H7 (cell line): ENCODE data around the gene PPP1R10. TPM values are rescaled to one million over a fixed set of nuclear protein-coding genes. Genes with fewer than 3 reads are reported as not detected.

Experiments
- DNase-seq: peaks from one replicate; pipeline ENCODE4 v3.0.0; 2012
- H3K27me3 ChIP-seq: 2 replicates; pipeline ENCODE4 v1.6.0; 2011; ENCODE audit warnings: mild to moderate bottlenecking, low read length; ENCODE audit not compliant: control insufficient read depth, insufficient read depth
- H3K36me3 ChIP-seq: replicated peaks from 2 replicates; pipeline ENCODE4 v1.5.1; 2011; ENCODE audit warnings: low read length; ENCODE audit not compliant: control insufficient read depth, insufficient read depth
- H3K4me3 ChIP-seq: 2 replicates; pipeline ENCODE4 v1.5.1; 2011; ENCODE audit warnings: low read depth, mild to moderate bottlenecking, control low read depth, low read length, moderate library complexity; ENCODE audit not compliant: insufficient read depth
- total RNA-seq: library from RNA; depleted of rRNA; stranded (reverse); fragments of >200 nt; shearing (Covaris generic); gene quantifications from 2 replicates; pipeline ENCODE4 v1.2.3, GENCODE V29; 2014

Gene PPP1R10
- total RNA-seq, 1 experiment from 2014 or later: 47.3 TPM

GRCh38 chr6:30592287-30592686 is 24.8 kb downstream of the PPP1R10 start:
- Histone ChIP-seq H3K4me3 (no peak overlapping the region), H3K27me3 (no peaks in the 10 kb centered on the region), H3K36me3 (peaks cover 29% of the 10 kb centered on the region)
- DNase-seq: no peak

DNA sequence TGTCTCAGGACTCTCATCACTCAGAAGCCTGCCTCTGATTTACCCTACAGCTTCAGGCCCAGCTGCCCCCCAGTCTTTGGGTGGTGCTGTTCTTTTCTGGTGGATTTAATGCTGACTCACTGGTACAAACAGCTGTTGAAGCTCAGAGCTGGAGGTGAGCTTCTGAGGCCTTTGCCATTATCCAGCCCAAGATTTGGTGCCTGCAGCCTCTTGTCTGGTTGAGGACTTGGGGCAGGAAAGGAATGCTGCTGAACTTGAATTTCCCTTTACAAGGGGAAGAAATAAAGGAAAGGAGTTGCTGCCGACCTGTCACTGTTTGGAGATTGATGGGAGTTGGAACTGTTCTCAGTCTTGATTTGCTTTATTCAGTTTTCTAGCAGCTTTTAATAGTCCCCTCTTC is 26.0 kb downstream of the PPP1R10 start:
- H3K4me3 ChIP-seq: no peak overlapping the region
- H3K36me3 ChIP-seq: peaks cover 40% of the 10 kb centered on the region

DNA sequence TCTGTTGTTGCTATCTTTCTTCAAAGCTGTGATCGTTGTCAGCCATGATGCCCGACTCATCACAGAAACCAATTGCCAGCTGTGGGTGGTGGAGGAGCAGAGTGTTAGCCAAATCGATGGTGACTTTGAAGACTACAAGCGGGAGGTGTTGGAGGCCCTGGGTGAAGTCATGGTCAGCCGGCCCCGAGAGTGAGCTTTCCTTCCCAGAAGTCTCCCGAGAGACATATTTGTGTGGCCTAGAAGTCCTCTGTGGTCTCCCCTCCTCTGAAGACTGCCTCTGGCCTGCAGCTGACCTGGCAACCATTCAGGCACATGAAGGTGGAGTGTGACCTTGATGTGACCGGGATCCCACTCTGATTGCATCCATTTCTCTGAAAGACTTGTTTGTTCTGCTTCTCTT is 26.5 kb downstream of the PPP1R10 start:
- no peak overlapping the region for H3K4me3 ChIP-seq
- DNase-seq: peak; percentile 7
- no peaks in the 10 kb centered on the region for H3K27me3 ChIP-seq
- H3K36me3 ChIP-seq: peaks cover 45% of the 10 kb centered on the region

More for the DNA sequence above, 26.0 kb downstream of the PPP1R10 start:
- H3K27me3 ChIP-seq: no peaks in the 10 kb centered on the region
- DNase-seq: no peak

DNA sequence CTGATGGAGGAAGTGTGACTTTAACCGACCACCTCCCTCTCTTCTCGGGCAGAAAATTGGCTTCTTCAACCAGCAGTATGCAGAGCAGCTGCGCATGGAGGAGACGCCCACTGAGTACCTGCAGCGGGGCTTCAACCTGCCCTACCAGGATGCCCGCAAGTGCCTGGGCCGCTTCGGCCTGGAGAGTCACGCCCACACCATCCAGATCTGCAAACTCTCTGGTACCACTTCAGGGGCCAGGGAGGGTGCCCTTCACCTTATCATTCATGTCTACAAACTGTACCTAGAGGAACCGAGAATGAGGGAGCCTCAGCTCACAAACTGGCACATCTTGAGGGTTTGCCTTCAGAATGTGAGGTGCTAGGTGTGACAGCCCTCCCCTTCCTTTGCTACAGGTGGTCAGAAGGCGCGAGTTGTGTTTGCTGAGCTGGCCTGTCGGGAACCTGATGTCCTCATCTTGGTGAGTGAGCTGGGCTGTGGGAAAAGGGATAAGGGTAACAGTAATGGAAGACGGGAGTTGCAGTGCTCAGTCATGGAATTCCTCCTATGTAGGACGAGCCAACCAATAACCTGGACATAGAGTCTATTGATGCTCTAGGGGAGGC is 27.2 kb downstream of the PPP1R10 start:
- peak; percentile 5 for DNase-seq
- Histone ChIP-seq H3K4me3 (no peak overlapping the region), H3K27me3 (no peaks in the 10 kb centered on the region), H3K36me3 (peaks cover 52% of the 10 kb centered on the region)

- DNase-seq: no peak
- H3K36me3 ChIP-seq: peaks cover 70% of the 10 kb centered on the region
- no peaks in the 10 kb centered on the region for H3K27me3 ChIP-seq
- no peak overlapping the region for H3K4me3 ChIP-seq
These were observed 33.1 kb downstream of the PPP1R10 start for GRCh38 chr6:30583921-30584320.

DNA sequence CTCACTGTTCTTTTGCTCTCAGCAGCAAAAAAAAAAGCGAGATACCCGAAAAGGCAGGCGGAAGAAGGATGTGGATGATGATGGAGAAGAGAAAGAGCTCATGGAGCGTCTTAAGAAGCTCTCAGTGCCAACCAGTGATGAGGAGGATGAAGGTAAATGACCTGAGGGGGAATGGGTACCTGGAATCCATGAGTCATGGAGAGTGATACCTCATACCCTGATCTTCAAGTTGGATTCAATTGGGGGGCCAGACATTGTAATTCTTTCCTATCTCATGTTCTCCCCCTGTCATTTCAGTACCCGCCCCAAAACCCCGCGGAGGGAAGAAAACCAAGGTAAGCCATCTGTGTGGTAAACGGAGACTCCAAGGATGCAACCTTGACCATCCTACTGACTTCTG is 39.0 kb downstream of the PPP1R10 start:
- Histone ChIP-seq H3K4me3 (no peak overlapping the region), H3K27me3 (no peaks in the 10 kb centered on the region), H3K36me3 (peaks cover 46% of the 10 kb centered on the region)
- no peak for DNase-seq

DNA sequence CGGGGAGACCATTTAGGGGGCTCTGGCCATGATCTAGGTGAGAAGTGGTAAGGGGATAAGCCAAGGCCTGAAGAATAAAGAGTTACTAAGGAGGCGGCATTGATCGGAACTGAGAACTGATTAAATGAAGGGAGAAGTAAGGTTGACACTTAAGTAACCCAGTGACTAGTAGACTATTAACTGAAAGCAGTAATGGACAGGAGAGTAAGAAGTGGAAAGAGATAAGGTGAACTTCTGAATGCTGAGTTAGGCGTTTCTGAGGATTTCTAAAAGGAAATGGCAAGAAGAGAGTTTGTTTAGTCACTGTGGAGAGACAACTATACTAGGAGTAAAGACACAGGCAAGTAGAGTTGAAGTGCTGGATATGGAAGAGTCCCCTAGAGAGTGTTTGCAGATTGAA is 43.9 kb downstream of the PPP1R10 start:
- Histone ChIP-seq H3K27me3 (no peaks in the 10 kb centered on the region; the same call in 1 of the 2 replicates), H3K36me3 (peaks cover 17% of the 10 kb centered on the region), H3K4me3 (no peak overlapping the region)
- DNase-seq: no peak

GRCh38 chr6:30572148-30572547 is 44.9 kb downstream of the PPP1R10 start:
- H3K27me3 ChIP-seq: no peaks in the 10 kb centered on the region; the same call in 1 of the 2 replicates

GRCh38 chr6:30571762-30572082 is 45.3 kb downstream of the PPP1R10 start:
- Histone ChIP-seq H3K36me3 (peaks cover 4% of the 10 kb centered on the region), H3K27me3 (no peaks in the 10 kb centered on the region; the same call in 1 of the 2 replicates)

More at GRCh38 chr6:30572148-30572547, 44.9 kb downstream of the PPP1R10 start:
- no peak for DNase-seq
- peak overlapping the region; percentile 80 for H3K4me3 ChIP-seq
- H3K36me3 ChIP-seq: peaks cover 7% of the 10 kb centered on the region

DNA sequence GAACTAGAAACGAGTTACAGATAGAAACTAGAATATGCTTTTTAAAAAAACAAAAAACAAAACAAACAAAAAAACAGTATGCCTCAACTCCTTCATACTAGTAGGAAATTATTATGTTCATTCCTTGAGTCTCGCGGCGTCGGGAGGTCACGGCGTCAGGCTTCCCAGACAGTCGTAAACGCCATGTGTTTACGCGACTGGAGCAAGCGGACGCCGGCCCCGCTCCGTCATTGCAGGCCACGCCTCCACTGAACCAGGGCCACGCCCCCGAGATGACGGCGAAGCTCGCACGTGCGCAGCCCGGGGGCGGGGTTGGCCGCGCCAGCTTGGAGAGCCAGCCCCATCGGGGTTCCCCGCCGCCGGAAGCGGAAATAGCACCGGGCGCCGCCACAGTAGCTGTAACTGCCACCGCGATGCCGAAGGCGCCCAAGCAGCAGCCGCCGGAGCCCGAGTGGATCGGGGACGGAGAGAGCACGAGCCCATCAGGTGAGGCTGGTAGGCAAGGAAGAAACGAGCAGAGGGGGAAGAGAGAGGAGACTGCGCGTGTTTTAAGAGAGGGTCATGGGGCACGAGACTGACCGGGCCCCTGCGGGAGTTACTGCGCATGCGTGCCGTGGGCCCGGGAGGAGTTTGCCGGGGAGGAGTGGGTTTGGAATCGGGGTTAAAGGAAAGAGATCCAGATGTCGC is 45.8 kb downstream of the PPP1R10 start, which contains the start of gene ABCF1:
ABCF1 (plus strand) TSS at position 368 of the 687 bp plus-strand sequence; CDS start at position 414, 46 bp downstream.
- DNase-seq: peak; percentile 99
- Histone ChIP-seq H3K27me3 (no peaks in the 10 kb centered on the region; the same call in 1 of the 2 replicates), H3K36me3 (0 out of 2 replicates have a peak, but pooled peaks cover 1% of the 10 kb centered on the region), H3K4me3 (peak within 1 kb of the TSS; percentile 80)

More at GRCh38 chr6:30571762-30572082, 45.3 kb downstream of the PPP1R10 start:
- DNase-seq: no peak
- peak overlapping the region; percentile 80 for H3K4me3 ChIP-seq

DNA sequence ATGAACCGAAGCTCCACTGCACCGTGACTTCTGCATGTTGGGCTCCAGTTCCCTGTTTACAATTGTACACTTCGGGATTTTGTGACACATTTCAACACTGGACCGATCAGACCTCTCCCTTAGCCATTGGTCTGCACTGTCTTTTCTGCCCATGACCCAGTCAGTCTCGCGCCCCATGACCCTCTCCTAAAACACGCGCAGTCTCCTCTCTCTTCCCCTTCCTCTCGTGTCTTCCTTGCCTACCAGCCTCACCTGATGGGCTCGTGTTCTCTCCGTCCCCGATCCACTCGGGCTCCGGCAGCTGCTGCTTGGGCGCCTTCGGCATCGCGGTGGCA is 46.3 kb downstream of the PPP1R10 start:
- DNase-seq: peak; percentile 43
- 0 out of 2 replicates have a peak, but pooled peaks cover 1% of the 10 kb centered on the region for H3K36me3 ChIP-seq
- peak overlapping the region; percentile 57 for H3K4me3 ChIP-seq
- no peaks in the 10 kb centered on the region; the same call in 1 of the 2 replicates for H3K27me3 ChIP-seq

DNA sequence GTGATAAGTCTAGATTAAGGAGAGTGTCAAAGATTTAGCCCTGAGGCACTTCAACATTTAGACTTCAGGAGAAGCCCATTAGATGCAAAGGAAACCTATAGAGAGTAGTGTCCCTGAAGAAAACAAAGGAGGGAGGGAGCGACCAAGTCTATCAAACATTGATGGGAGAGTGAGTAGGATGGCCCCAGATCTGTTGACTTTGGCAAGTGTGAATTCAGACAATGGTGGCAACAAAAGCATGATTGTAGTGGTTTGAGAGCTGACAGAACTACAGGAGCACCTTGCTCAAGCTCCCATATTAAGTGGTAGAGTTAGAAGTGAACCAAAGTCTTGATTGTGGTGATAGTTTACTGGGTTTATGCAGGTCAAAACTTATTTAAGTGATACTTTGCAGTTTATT is 46.8 kb downstream of the PPP1R10 start:
- H3K27me3 ChIP-seq: no peaks in the 10 kb centered on the region; the same call in 1 of the 2 replicates
- H3K36me3 ChIP-seq: no peaks in the 10 kb centered on the region
- no peak for DNase-seq
- peak overlapping the region; percentile 57; the same call in 1 of the 2 replicates for H3K4me3 ChIP-seq

DNA sequence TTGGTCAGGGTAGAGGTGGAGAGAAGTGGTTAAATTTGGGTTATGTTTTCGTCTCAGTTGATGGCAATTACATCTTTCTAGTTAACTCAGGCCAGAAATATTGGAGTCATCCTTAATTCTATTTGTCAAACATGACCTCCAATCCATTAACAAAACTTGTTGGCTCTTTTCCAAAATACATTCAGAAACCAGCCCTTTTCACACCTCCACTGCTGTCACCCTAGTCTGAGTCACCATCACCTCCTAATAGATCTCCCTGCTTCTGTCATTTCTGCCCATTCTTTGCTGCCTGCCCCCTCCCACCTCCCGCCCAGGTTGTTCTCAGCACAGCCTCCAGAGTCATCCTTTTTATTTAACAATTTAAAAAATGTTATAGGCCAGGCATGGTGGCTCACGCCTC is 48.8 kb downstream of the PPP1R10 start:
- H3K4me3 ChIP-seq: no peak overlapping the region
- no peak for DNase-seq
- no peaks in the 10 kb centered on the region; the same call in 1 of the 2 replicates for H3K36me3 ChIP-seq
- no peaks in the 10 kb centered on the region; the same call in 1 of the 2 replicates for H3K27me3 ChIP-seq

DNA sequence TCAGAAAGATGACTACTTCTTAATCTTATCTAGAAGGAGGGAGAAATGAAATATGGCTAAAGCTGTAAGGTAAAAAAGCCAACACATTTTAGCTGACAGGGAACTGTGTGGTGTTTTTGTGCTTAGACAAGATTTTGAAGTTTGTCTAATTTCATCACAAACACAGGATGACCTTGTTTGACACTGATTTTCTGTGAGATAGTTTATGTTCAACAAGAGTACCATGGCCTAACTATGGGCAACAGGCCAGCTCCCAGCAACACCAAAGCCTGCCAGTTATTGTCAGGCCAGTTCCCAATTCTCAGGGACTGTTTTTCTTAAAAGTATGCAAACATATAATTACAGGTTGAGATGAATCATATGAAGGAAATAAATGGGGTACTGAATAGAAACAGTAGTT is 51.3 kb downstream of the PPP1R10 start:
- H3K36me3 ChIP-seq: peaks cover 9% of the 10 kb centered on the region
- no peak for DNase-seq
- H3K4me3 ChIP-seq: no peak overlapping the region
- H3K27me3 ChIP-seq: no peaks in the 10 kb centered on the region; the same call in 1 of the 2 replicates

DNA sequence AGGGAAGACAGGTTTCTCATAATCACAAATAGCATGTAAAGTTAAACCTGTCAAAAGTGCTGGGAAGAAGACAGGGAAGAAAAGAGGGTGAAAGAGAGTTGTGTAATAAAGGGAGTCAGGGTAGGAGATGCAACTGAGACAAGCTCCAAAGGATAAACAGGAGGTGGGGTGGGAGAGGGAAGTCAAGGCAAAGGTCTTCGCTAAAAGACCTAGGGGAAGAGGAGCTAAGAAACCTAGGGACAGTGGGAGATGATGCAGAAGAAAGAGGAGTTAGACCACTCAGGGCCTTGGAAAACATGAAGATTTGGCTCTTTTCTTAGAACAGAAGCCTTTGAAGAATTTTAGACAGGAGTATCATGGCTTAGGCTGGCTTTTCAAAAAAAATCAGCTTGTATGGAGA is 52.9 kb downstream of the PPP1R10 start:
- DNase-seq: no peak
- no peaks in the 10 kb centered on the region for H3K27me3 ChIP-seq
- H3K4me3 ChIP-seq: no peak overlapping the region
- peaks cover 9% of the 10 kb centered on the region for H3K36me3 ChIP-seq
